ENCODE data around the gene CFAP410. TPM values are rescaled to one million over a fixed set of nuclear protein-coding genes. Genes with fewer than 3 reads are reported as not detected.

CFAP410 gene
- total RNA-seq, 4 donors from 2014 or later = 10.6 to 23.0 (median 20.0) TPM

GRCh38 chr21:44320847-44321246, 18.3 kb downstream of the CFAP410 start:
- in situ Hi-C loops (cut with MboI; ENCODE audit: low sequenced_read_pairs in 4 of 4) = no loop called here
- H3K36me3 ChIP-seq = no peaks in the 10 kb centered on the region
- intact Hi-C loops (cut with DNase I; ENCODE audit: low total_unique reads) = no loop called here

GRCh38 chr21:44319407-44320065, 19.7 kb downstream of the CFAP410 start:
- intact Hi-C loops (cut with DNase I; ENCODE audit: low total_unique reads) (loop anchor here (10.0 kb wide), 1 partner anchor 55 kb away; no protein-coding TSS in a partner anchor), in situ Hi-C loops (cut with MboI; ENCODE audit: low sequenced_read_pairs in 4 of 4) (no loop called here)
- Histone ChIP-seq H3K4me3 (no peak overlapping the region), H3K4me1 (no peaks in the 10 kb centered on the region), H3K9me3 (no peaks in the 10 kb centered on the region), H3K36me3 (no peaks in the 10 kb centered on the region), H3K27me3 (no peaks in the 10 kb centered on the region), H3K27ac (no peak overlapping the region)
- DNase-seq = no peak
- no peak for ATAC-seq
- TF ChIP-seq POLR2A (IDR thresholded peaks at IDR 0.05) (no peak), CTCF (IDR thresholded peaks at IDR 0.05 in 4 of 5, conservative IDR thresholded peaks at IDR 0.05 in 1 of 5) (no peak)

More at GRCh38 chr21:44320847-44321246, 18.3 kb downstream of the CFAP410 start:
- no peaks in the 10 kb centered on the region for H3K9me3 ChIP-seq
- no peak overlapping the region for H3K27ac ChIP-seq
- no peaks in the 10 kb centered on the region for H3K4me1 ChIP-seq
- H3K4me3 ChIP-seq = no peak overlapping the region
- TF ChIP-seq POLR2A (IDR thresholded peaks at IDR 0.05) = no peak
- TF ChIP-seq CTCF (IDR thresholded peaks at IDR 0.05 in 4 of 5, conservative IDR thresholded peaks at IDR 0.05 in 1 of 5) = no peak
- no peaks in the 10 kb centered on the region for H3K27me3 ChIP-seq
- DNase-seq = no peak
- no peak for ATAC-seq

- Histone ChIP-seq H3K4me3 (no peak overlapping the region), H3K27ac (no peak overlapping the region), H3K36me3 (no peaks in the 10 kb centered on the region), H3K4me1 (no peaks in the 10 kb centered on the region), H3K9me3 (no peaks in the 10 kb centered on the region), H3K27me3 (no peaks in the 10 kb centered on the region)
- intact Hi-C loops (cut with DNase I; ENCODE audit: low total_unique reads) = loop anchor here (10.0 kb wide), 1 partner anchor 56 kb away; no protein-coding TSS in a partner anchor
- no peak for TF ChIP-seq POLR2A (IDR thresholded peaks at IDR 0.05)
- TF ChIP-seq CTCF (IDR thresholded peaks at IDR 0.05 in 4 of 5, conservative IDR thresholded peaks at IDR 0.05 in 1 of 5) = no peak
- DNase-seq = no peak
- in situ Hi-C loops (cut with MboI; ENCODE audit: low sequenced_read_pairs in 4 of 4) = no loop called here
- no peak for ATAC-seq
Measured at GRCh38 chr21:44318489-44319285, 20.5 kb downstream of the CFAP410 start.

GRCh38 chr21:44317871-44318270, 21.3 kb downstream of the CFAP410 start:
- intact Hi-C loops (cut with DNase I; ENCODE audit: low total_unique reads) = loop anchor here (10.0 kb wide), 1 partner anchor 57 kb away; no protein-coding TSS in a partner anchor
- Histone ChIP-seq H3K27ac (no peak overlapping the region), H3K9me3 (no peaks in the 10 kb centered on the region), H3K4me3 (no peak overlapping the region), H3K27me3 (no peaks in the 10 kb centered on the region), H3K36me3 (no peaks in the 10 kb centered on the region), H3K4me1 (no peaks in the 10 kb centered on the region)
- no peak for TF ChIP-seq CTCF (IDR thresholded peaks at IDR 0.05 in 4 of 5, conservative IDR thresholded peaks at IDR 0.05 in 1 of 5)
- no peak for TF ChIP-seq POLR2A (IDR thresholded peaks at IDR 0.05)
- ATAC-seq = no peak
- in situ Hi-C loops (cut with MboI; ENCODE audit: low sequenced_read_pairs in 4 of 4) = no loop called here
- DNase-seq = no peak
